ENCODE data around the gene BDKRB2. TPM values are rescaled to one million over a fixed set of nuclear protein-coding genes. Genes with fewer than 3 reads are reported as not detected.

Gene BDKRB2
- total and polyA plus RNA-seq, 2 donors (not counting 1 experiment from before 2014, with no cell fraction given): 24.0 to 91.5 TPM

GRCh38 chr14:96216627-96217026 lies 12.0 kb downstream of the BDKRB2 start:
- H3K4me2 ChIP-seq (ENCODE audit: extremely low read depth, insufficient read depth, low read length): no peak overlapping the region
- H2AFZ ChIP-seq (ENCODE audit: low read length): no peak overlapping the region
- no peaks in the 10 kb centered on the region for H3K4me1 ChIP-seq (ENCODE audit: control insufficient read depth, extremely low read depth, insufficient read depth, low read length)
- no peaks in the 10 kb centered on the region for H4K20me1 ChIP-seq (ENCODE audit: control insufficient read depth, extremely low read depth, insufficient read depth, low read length)
- H3K9ac ChIP-seq (ENCODE audit: insufficient read depth, low read length): no peak overlapping the region
- no peaks in the 10 kb centered on the region for H3K9me3 ChIP-seq (ENCODE audit: control insufficient read depth, insufficient read depth, low read depth, low read length)
- DNase-seq (ENCODE audit: low read depth in 2 of 2): no peak
- no peak overlapping the region for H3K4me3 ChIP-seq (replicated peaks in 1 of 4; ENCODE audit: control extremely low read depth in 1 of 4, insufficient read depth in 1 of 4, low read depth in 3 of 4, low read length in 4 of 4)
- H3K79me2 ChIP-seq (ENCODE audit: control insufficient read depth, insufficient read depth, low read length): no peaks in the 10 kb centered on the region
- H3K36me3 ChIP-seq (ENCODE audit: control insufficient read depth, insufficient read depth, low read length): no peaks in the 10 kb centered on the region
- H3K27me3 ChIP-seq (ENCODE audit: control insufficient read depth, insufficient read depth, low read length): no peaks in the 10 kb centered on the region
- H3K27ac ChIP-seq (ENCODE audit: insufficient read depth, low read length): no peak overlapping the region
- TF ChIP-seq CTCF (conservative IDR thresholded peaks at IDR 0.05 in 1 of 2, IDR thresholded peaks at IDR 0.05 in 1 of 2; ENCODE audit: low read depth in 1 of 2, low read length in 2 of 2) (no peak), EZH2 (IDR thresholded peaks at IDR 0.05; ENCODE audit: low read length, missing control alignments) (no peak)

- no peaks in the 10 kb centered on the region for H3K9me3 ChIP-seq (ENCODE audit: control insufficient read depth, insufficient read depth, low read depth, low read length)
- no peaks in the 10 kb centered on the region for H3K36me3 ChIP-seq (ENCODE audit: control insufficient read depth, insufficient read depth, low read length)
- no peaks in the 10 kb centered on the region for H3K79me2 ChIP-seq (ENCODE audit: control insufficient read depth, insufficient read depth, low read length)
- no peaks in the 10 kb centered on the region for H3K4me1 ChIP-seq (ENCODE audit: control insufficient read depth, extremely low read depth, insufficient read depth, low read length)
- no peaks in the 10 kb centered on the region for H3K27me3 ChIP-seq (ENCODE audit: control insufficient read depth, insufficient read depth, low read length)
- H3K4me3 ChIP-seq (replicated peaks in 1 of 4; ENCODE audit: control extremely low read depth in 1 of 4, insufficient read depth in 1 of 4, low read depth in 3 of 4, low read length in 4 of 4): no peak overlapping the region
- TF ChIP-seq CTCF (conservative IDR thresholded peaks at IDR 0.05 in 1 of 2, IDR thresholded peaks at IDR 0.05 in 1 of 2; ENCODE audit: low read depth in 1 of 2, low read length in 2 of 2) (no peak), EZH2 (IDR thresholded peaks at IDR 0.05; ENCODE audit: low read length, missing control alignments) (no peak)
- no peak overlapping the region for H3K27ac ChIP-seq (ENCODE audit: insufficient read depth, low read length)
- no peak overlapping the region for H3K4me2 ChIP-seq (ENCODE audit: extremely low read depth, insufficient read depth, low read length)
- H2AFZ ChIP-seq (ENCODE audit: low read length): no peak overlapping the region
- H4K20me1 ChIP-seq (ENCODE audit: control insufficient read depth, extremely low read depth, insufficient read depth, low read length): no peaks in the 10 kb centered on the region
- no peak for DNase-seq (ENCODE audit: low read depth in 2 of 2)
- no peak overlapping the region for H3K9ac ChIP-seq (ENCODE audit: insufficient read depth, low read length)
Observed at GRCh38 chr14:96217376-96217913, 12.8 kb downstream of the BDKRB2 start.

GRCh38 chr14:96221109-96221650 lies 16.5 kb downstream of the BDKRB2 start:
- H2AFZ ChIP-seq (ENCODE audit: low read length): no peak overlapping the region
- H3K36me3 ChIP-seq (ENCODE audit: control insufficient read depth, insufficient read depth, low read length): no peaks in the 10 kb centered on the region
- H3K27ac ChIP-seq (ENCODE audit: insufficient read depth, low read length): no peak overlapping the region
- H3K79me2 ChIP-seq (ENCODE audit: control insufficient read depth, insufficient read depth, low read length): no peaks in the 10 kb centered on the region
- H3K9me3 ChIP-seq (ENCODE audit: control insufficient read depth, insufficient read depth, low read depth, low read length): no peaks in the 10 kb centered on the region
- no peaks in the 10 kb centered on the region for H4K20me1 ChIP-seq (ENCODE audit: control insufficient read depth, extremely low read depth, insufficient read depth, low read length)
- H3K9ac ChIP-seq (ENCODE audit: insufficient read depth, low read length): no peak overlapping the region
- no peak overlapping the region for H3K4me2 ChIP-seq (ENCODE audit: extremely low read depth, insufficient read depth, low read length)
- TF ChIP-seq EZH2 (IDR thresholded peaks at IDR 0.05; ENCODE audit: low read length, missing control alignments) (no peak), CTCF (conservative IDR thresholded peaks at IDR 0.05 in 1 of 2, IDR thresholded peaks at IDR 0.05 in 1 of 2; ENCODE audit: low read depth in 1 of 2, low read length in 2 of 2) (no peak)
- H3K4me1 ChIP-seq (ENCODE audit: control insufficient read depth, extremely low read depth, insufficient read depth, low read length): no peaks in the 10 kb centered on the region
- no peak overlapping the region for H3K4me3 ChIP-seq (replicated peaks in 1 of 4; ENCODE audit: control extremely low read depth in 1 of 4, insufficient read depth in 1 of 4, low read depth in 3 of 4, low read length in 4 of 4)
- no peaks in the 10 kb centered on the region for H3K27me3 ChIP-seq (ENCODE audit: control insufficient read depth, insufficient read depth, low read length)
- no peak for DNase-seq (ENCODE audit: low read depth in 2 of 2)
